Caco-2 (cell line): Measurements from ENCODE around the gene CMTR1. TPM values are rescaled to one million over a fixed set of nuclear protein-coding genes. Genes with fewer than 3 reads are reported as not detected.

Experiments used
- BruUV-seq: library from RNA; stranded (reverse); fragments of 400-500 nt; replicated peaks from 2 replicates; lab custom pipeline; 2021; lab: Mats Ljungman, UMichigan
- CTCF ChIA-PET: fragments of 300-600 bp; sonication (Branson Sonifier 250); formaldehyde crosslinking; loops from one replicate; lab custom pipeline; 2022; ENCODE audit warnings: antibody characterized with exemption; lab: Charles Lee
- POLR2A ChIA-PET: fragments of 300-600 bp; sonication (Branson Sonifier 250); formaldehyde crosslinking; loops from one replicate; lab custom pipeline; 2022; ENCODE audit warnings: antibody characterized with exemption; lab: Charles Lee
- DNase-seq, 2 experiments: peaks; one replicate each; pipeline versions ENCODE4 v3.0.0 to v3.0.0-alpha.2; 2020 to 2022
- H3K27me3 ChIP-seq: replicated peaks from 2 replicates; pipeline ENCODE4 v1.6.0; 2011; ENCODE audit warnings: low read length; ENCODE audit not compliant: control insufficient read depth, insufficient read depth
- H3K36me3 ChIP-seq: 2 replicates; pipeline ENCODE4 v1.5.1; 2011; ENCODE audit warnings: low read length; ENCODE audit not compliant: control insufficient read depth, insufficient read depth
- H3K4me1 ChIP-seq: fragments of 250-450 bp; sonication (Bioruptor Pico); 2 replicates; pipeline ENCODE4 v1.5.1; 2020; ENCODE audit warnings: mild to moderate bottlenecking
- H3K4me3 ChIP-seq: 2 replicates; pipeline ENCODE4 v1.5.1; 2011; ENCODE audit warnings: low read depth, mild to moderate bottlenecking, control low read depth, low read length
- H3K9me3 ChIP-seq: fragments of 250-450 bp; sonication (Bioruptor Pico); 2 replicates; pipeline ENCODE4 v1.5.1; 2020; ENCODE audit warnings: mild to moderate bottlenecking, moderate library complexity
- H3K27ac Mint-ChIP-seq: one replicate; pipeline ENCODE4 v1.8.0; 2022; ENCODE audit warnings: mixed read lengths; ENCODE audit not compliant: unreplicated experiment
- H3K27me3 Mint-ChIP-seq: one replicate; pipeline ENCODE4 v1.8.0; 2022; ENCODE audit warnings: mixed read lengths; ENCODE audit not compliant: insufficient read depth, unreplicated experiment
- H3K36me3 Mint-ChIP-seq: one replicate; pipeline ENCODE4 v1.8.0; 2022; ENCODE audit warnings: mild to moderate bottlenecking, mixed read lengths; ENCODE audit not compliant: insufficient read depth, unreplicated experiment
- H3K4me1 Mint-ChIP-seq: one replicate; pipeline ENCODE4 v1.8.0; 2022; ENCODE audit warnings: low read depth, mixed read lengths; ENCODE audit not compliant: unreplicated experiment
- H3K4me3 Mint-ChIP-seq: one replicate; pipeline ENCODE4 v1.8.0; 2022; ENCODE audit warnings: mild to moderate bottlenecking, moderate library complexity, mixed read lengths; ENCODE audit not compliant: unreplicated experiment
- H3K9me3 Mint-ChIP-seq: one replicate; pipeline ENCODE4 v1.8.0; 2022; ENCODE audit warnings: mixed read lengths; ENCODE audit not compliant: unreplicated experiment
- intact Hi-C: fragments of 100-400 bp; cut with micrococcal nuclease; formaldehyde crosslinking; loops from one replicate; pipeline ENCODE4 v1.10.0; 2022; ENCODE audit not compliant: unreplicated experiment
- total RNA-seq: library from RNA; stranded (reverse); gene quantifications from 2 replicates; pipeline ENCODE4 v1.2.3, GENCODE V29; 2022
- TF ChIP-seq, protein P1 (sequence below), 2 experiments: fragments of 200-600 bp in 1 of 2; IDR thresholded peaks; 1 replicate in 1 of 2; 2 replicates in 1 of 2; pipeline versions ENCODE4 v1.5.1 to v1.8.0; 2011 to 2022; ENCODE audit warnings: antibody characterized with exemption in 1 of 2, control low read depth in 1 of 2, inconsistent platforms in 1 of 2, low read depth in 1 of 2, low read length in 1 of 2, mild to moderate bottlenecking in 1 of 2, moderate library complexity in 1 of 2; ENCODE audit not compliant: insufficient read depth in 1 of 2, severe bottlenecking in 1 of 2, unreplicated experiment in 1 of 2

The CMTR1 gene
- total RNA-seq, 1 experiment from 2014 or later = 40.8 TPM

DNA sequence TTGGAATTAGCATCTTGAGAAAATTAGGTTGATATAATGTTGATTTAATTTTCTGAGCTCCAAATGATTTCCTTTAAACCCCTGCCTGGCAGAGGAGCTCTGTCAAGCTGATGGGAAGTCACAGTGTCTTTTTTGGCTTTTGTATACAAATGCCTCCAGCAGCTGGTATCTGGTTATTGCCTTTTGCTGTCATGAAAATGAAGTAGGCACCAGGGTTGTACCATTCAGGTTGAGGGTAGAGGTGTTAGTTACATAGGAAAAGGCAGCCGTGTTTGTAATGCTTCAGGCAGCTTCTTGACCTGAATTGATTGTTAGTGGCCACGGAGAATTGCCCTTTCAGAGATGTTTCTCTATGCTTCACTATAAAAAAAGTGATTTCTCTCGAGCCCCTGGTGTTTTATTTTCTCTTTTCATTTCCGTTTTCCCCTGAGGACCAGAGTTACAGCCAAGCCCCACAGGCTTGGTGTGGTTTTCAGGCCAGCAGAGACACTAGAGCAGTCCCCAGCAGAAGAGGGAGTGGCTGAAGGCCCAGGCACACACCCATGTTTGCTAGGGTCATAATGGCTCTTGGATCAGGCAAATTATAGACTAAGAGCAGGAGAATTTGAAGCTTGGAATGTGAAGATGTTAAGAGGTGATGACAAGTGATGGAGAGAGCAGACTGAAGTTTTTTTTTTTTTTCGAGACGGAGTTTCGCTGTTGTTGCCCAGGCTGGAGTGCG lies 21.6 kb downstream of the CMTR1 start:
- Histone ChIP-seq H3K4me1 (no peaks in the 10 kb centered on the region), H3K9me3 (no peaks in the 10 kb centered on the region), H3K36me3 (no peaks in the 10 kb centered on the region; the same call in none of the 2 replicates), H3K4me3 (no peak overlapping the region), H3K27me3 (no peaks in the 10 kb centered on the region)
- Mint-ChIP-seq H3K27ac (no peak overlapping the region), H3K4me3 (no peak overlapping the region), H3K9me3 (no peaks in the 10 kb centered on the region), H3K27me3 (no peaks in the 10 kb centered on the region), H3K36me3 (peaks cover 26% of the 10 kb centered on the region), H3K4me1 (no peaks in the 10 kb centered on the region)
- ChIA-PET POLR2A (no interaction called here), CTCF (no interaction called here)
- no TSS peak for BruUV-seq
- TF ChIP-seq, protein P1, sequence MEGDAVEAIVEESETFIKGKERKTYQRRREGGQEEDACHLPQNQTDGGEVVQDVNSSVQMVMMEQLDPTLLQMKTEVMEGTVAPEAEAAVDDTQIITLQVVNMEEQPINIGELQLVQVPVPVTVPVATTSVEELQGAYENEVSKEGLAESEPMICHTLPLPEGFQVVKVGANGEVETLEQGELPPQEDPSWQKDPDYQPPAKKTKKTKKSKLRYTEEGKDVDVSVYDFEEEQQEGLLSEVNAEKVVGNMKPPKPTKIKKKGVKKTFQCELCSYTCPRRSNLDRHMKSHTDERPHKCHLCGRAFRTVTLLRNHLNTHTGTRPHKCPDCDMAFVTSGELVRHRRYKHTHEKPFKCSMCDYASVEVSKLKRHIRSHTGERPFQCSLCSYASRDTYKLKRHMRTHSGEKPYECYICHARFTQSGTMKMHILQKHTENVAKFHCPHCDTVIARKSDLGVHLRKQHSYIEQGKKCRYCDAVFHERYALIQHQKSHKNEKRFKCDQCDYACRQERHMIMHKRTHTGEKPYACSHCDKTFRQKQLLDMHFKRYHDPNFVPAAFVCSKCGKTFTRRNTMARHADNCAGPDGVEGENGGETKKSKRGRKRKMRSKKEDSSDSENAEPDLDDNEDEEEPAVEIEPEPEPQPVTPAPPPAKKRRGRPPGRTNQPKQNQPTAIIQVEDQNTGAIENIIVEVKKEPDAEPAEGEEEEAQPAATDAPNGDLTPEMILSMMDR (IDR thresholded peaks at IDR 0.05; ENCODE audit: insufficient read depth in 1 of 2, low read depth in 1 of 2, low read length in 1 of 2, severe bottlenecking in 1 of 2, unreplicated experiment in 1 of 2) = no peak
- intact Hi-C loops = no loop called here
- no peak for DNase-seq

DNA sequence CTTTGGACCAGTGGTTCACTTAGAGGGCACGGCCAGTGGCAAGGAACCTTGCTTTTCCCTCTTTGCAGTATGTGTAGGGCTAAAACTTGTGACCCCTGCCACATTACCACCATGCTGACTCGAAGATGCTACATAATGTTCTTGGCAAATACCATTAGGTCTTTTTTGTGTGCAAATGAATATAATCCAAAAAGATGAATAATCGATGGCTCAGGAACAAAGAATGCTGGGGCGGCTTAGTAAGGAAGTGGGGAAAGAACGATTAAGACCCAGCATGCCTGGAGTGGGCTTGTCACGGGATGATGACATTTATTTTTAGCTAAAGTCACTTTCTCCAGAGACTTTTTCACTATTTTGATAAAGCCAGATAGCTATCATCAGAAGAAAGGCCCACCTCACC lies 23.1 kb downstream of the CMTR1 start:
- intact Hi-C loops = no loop called here
- Histone ChIP-seq H3K4me3 (no peak overlapping the region), H3K27me3 (no peaks in the 10 kb centered on the region), H3K9me3 (no peaks in the 10 kb centered on the region), H3K4me1 (no peaks in the 10 kb centered on the region), H3K36me3 (no peaks in the 10 kb centered on the region; the same call in 1 of the 2 replicates)
- Mint-ChIP-seq H3K27me3 (no peaks in the 10 kb centered on the region), H3K4me1 (no peaks in the 10 kb centered on the region), H3K9me3 (no peaks in the 10 kb centered on the region), H3K36me3 (peaks cover 26% of the 10 kb centered on the region), H3K4me3 (no peak overlapping the region), H3K27ac (no peak overlapping the region)
- ChIA-PET CTCF (no interaction called here), POLR2A (no interaction called here)
- BruUV-seq = no TSS peak
- TF ChIP-seq, protein P1 (IDR thresholded peaks at IDR 0.05; ENCODE audit: insufficient read depth in 1 of 2, low read depth in 1 of 2, low read length in 1 of 2, severe bottlenecking in 1 of 2, unreplicated experiment in 1 of 2) = no peak
- DNase-seq = no peak

DNA sequence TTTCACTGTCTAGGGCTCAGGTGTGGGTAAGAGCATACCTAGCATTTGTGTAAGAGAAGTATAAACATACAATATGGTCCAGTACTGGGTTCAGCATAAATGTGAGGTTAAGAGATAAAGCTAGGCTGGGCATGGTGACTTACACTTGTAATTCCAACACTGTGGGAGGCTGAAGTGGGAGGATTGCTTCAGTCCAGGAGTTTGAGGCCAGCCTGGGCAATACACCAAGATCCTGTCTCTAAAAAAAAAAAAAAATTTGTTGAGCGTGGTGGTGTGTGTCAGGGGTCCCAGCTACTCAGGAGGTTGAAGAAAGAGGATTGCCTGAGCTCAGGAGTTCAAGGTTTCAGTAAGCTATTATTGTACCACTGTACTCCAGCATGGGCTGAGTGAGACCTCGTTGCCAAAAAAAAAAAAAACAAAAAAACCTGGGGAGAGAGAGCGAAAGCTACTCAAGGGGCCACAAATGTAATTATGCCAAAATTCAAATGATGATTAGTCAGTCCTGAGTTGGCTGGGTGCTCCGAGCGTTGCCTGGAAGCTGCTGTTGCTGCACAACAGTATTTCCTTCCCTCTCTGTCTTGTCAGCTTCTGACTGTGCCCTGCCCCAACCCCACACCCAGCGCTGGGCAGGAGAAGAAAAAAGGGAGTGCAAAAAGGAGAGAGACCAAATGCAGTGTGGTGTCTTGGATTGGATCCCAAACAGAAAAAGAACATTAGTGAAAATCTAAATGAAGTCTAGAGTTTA lies 24.0 kb downstream of the CMTR1 start:
- TF ChIP-seq, protein P1 (IDR thresholded peaks at IDR 0.05; ENCODE audit: insufficient read depth in 1 of 2, low read depth in 1 of 2, low read length in 1 of 2, severe bottlenecking in 1 of 2, unreplicated experiment in 1 of 2) = no peak
- Mint-ChIP-seq H3K27ac (no peak overlapping the region), H3K4me1 (no peaks in the 10 kb centered on the region), H3K27me3 (no peaks in the 10 kb centered on the region), H3K36me3 (peaks cover 20% of the 10 kb centered on the region), H3K4me3 (no peak overlapping the region), H3K9me3 (no peaks in the 10 kb centered on the region)
- intact Hi-C loops = no loop called here
- ChIA-PET POLR2A (no interaction called here), CTCF (interaction anchor here (0.5 kb wide), 1 partner anchor 68 kb away, joined by 3 read pairs; no protein-coding TSS in a partner anchor)
- no peaks in the 10 kb centered on the region for H3K4me1 ChIP-seq
- H3K36me3 ChIP-seq = no peaks in the 10 kb centered on the region
- DNase-seq = no peak
- H3K4me3 ChIP-seq = no peak overlapping the region
- no TSS peak for BruUV-seq
- no peaks in the 10 kb centered on the region for H3K9me3 ChIP-seq
- no peaks in the 10 kb centered on the region for H3K27me3 ChIP-seq
